ENCODE measurements around the gene INPP5F. TPM values are rescaled to one million over a fixed set of nuclear protein-coding genes. Genes with fewer than 3 reads are reported as not detected.
A peak's percentile ranks its signal among the peaks of the same experiment; 100 is the strongest.

INPP5F gene
- total and polyA plus RNA-seq, 9 of the 15 experiments (the other 6 are each of a cell fraction or from before 2014, with no cell fraction given): 1.6 to 7.3 (median 6.0) TPM

DNA sequence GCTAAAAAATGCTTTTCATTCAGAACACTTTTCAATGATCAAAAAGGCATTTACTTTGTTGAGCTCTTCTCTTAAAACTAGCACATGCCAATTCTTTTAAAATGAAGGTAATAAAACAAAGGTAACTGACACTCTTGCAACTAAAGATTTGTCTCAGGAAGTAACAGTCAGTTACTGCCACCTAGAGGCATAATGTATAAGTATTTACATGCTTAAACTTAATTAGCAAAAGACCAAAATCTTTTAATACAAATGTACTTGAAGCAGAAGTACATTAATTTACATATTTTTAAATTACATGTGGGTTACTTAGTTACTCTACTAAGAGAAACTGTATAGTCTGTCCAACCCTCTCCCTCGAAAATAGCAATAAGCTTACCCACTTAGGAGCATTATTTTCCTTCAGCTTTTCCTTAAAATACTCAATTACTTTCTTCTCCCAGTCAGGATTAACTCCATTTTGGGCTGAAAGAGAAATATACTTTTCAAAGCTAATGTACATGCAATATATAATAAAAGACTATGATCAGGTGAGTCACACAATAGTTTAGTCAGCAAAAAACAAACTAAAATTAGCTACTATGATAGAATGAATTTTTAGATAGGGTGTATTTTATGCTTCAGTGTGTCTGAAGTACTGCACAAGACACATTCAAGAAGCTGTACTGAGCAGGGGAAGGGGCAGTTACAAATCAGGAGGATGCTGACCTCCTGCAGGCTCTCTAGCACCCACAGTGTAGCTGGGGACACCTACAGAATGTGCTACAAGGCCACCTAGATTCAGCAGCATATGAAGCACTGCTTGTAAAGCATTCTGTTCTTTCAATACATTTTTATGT, 133.8 kb downstream of the INPP5F start:
- Histone ChIP-seq H3K4me2 (ENCODE audit: insufficient read depth, low read length) (no peak overlapping the region), H3K27ac (ENCODE audit: extremely low read depth, low read depth, low read length) (no peak overlapping the region), H3K9me1 (ENCODE audit: control insufficient read depth, insufficient read depth, low read length) (no peaks in the 10 kb centered on the region), H2AFZ (ENCODE audit: low read depth, low read length) (no peak overlapping the region), H3K4me1 (replicated peaks in 1 of 2; ENCODE audit: control insufficient read depth in 2 of 2, insufficient read depth in 2 of 2, low read length in 2 of 2) (no peaks in the 10 kb centered on the region), H4K20me1 (replicated peaks; ENCODE audit: control insufficient read depth, insufficient read depth, low read length) (no peaks in the 10 kb centered on the region), H3K9ac (ENCODE audit: insufficient read depth in 1 of 2, low read depth in 2 of 2, low read length in 2 of 2) (no peak overlapping the region), H3K4me3 (no peak overlapping the region), H3K9me3 (replicated peaks; ENCODE audit: control insufficient read depth, insufficient read depth, low read depth, low read length) (no peaks in the 10 kb centered on the region), H3K36me3 (ENCODE audit: control insufficient read depth, insufficient read depth, low read length) (peaks cover 36% of the 10 kb centered on the region), H3K27me3 (ENCODE audit: control insufficient read depth in 2 of 2, insufficient read depth in 2 of 2, low read length in 2 of 2) (no peaks in the 10 kb centered on the region), H3K79me2 (ENCODE audit: control insufficient read depth, insufficient read depth, low read length) (peaks cover 63% of the 10 kb centered on the region)
- intact Hi-C loops (cut with micrococcal nuclease): loop anchor here (2.0 to 5.0 kb wide), 3 partner anchors 109 to 242 kb away; no protein-coding TSS in a partner anchor
- peak; percentile 70 for ATAC-seq
- ChIA-PET CTCF (ENCODE audit: low intra/inter-chr PET ratio) (interaction anchor here (0.7 to 2.2 kb wide), 5 partner anchors 109 to 251 kb away, joined by 3 to 12 read pairs (median 4); no protein-coding TSS in a partner anchor), POLR2A (interaction anchor here (0.7 to 1.3 kb wide), 4 partner anchors 10 to 178 kb away, joined by 3 to 7 read pairs (median 4); partner anchors contain the start of gene MCMBP)
- WGBS (ENCODE audit: insufficient coverage, low coverage, missing lambda C conversion rate): 6% methylated on average over 1 of the region's 1 CpG
- in situ Hi-C loops (cut with MboI): loop anchor here (5.0 to 10.0 kb wide), 2 partner anchors 172 to 255 kb away; no protein-coding TSS in a partner anchor
- FAIRE-seq: no peak
- DNase-seq (ENCODE audit: extremely low read depth in 1 of 4, low spot score in 3 of 4): peak in 1 of 4 experiments; percentile 37
- no TSS peak for BruUV-seq (replicated peaks)
- peak; percentile 75; the same call in 1 of the 2 replicates for TF ChIP-seq C11orf30 (IDR thresholded peaks at IDR 0.05; ENCODE audit: low read depth)
- TF ChIP-seq RAD21 (CRISPR knock-in tag; conservative IDR thresholded peaks at IDR 0.05 in 1 of 2, IDR thresholded peaks at IDR 0.05 in 1 of 2): peak; percentile 75 to 80
- TF ChIP-seq U2AF1 (optimal IDR thresholded peaks at IDR 0.05; ENCODE audit: low read depth, low read length): no peak
- no peak for TF ChIP-seq CHD2 (IDR thresholded peaks at IDR 0.05; ENCODE audit: low read depth, low read length)
- TF ChIP-seq, protein P1, sequence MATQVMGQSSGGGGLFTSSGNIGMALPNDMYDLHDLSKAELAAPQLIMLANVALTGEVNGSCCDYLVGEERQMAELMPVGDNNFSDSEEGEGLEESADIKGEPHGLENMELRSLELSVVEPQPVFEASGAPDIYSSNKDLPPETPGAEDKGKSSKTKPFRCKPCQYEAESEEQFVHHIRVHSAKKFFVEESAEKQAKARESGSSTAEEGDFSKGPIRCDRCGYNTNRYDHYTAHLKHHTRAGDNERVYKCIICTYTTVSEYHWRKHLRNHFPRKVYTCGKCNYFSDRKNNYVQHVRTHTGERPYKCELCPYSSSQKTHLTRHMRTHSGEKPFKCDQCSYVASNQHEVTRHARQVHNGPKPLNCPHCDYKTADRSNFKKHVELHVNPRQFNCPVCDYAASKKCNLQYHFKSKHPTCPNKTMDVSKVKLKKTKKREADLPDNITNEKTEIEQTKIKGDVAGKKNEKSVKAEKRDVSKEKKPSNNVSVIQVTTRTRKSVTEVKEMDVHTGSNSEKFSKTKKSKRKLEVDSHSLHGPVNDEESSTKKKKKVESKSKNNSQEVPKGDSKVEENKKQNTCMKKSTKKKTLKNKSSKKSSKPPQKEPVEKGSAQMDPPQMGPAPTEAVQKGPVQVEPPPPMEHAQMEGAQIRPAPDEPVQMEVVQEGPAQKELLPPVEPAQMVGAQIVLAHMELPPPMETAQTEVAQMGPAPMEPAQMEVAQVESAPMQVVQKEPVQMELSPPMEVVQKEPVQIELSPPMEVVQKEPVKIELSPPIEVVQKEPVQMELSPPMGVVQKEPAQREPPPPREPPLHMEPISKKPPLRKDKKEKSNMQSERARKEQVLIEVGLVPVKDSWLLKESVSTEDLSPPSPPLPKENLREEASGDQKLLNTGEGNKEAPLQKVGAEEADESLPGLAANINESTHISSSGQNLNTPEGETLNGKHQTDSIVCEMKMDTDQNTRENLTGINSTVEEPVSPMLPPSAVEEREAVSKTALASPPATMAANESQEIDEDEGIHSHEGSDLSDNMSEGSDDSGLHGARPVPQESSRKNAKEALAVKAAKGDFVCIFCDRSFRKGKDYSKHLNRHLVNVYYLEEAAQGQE (IDR thresholded peaks at IDR 0.05; ENCODE audit: borderline replicate concordance): peak; percentile 62
- TF ChIP-seq, protein P1 (CRISPR knock-in tag; IDR thresholded peaks at IDR 0.05; ENCODE audit: low read depth): no peak
- TF ChIP-seq, protein P2, sequence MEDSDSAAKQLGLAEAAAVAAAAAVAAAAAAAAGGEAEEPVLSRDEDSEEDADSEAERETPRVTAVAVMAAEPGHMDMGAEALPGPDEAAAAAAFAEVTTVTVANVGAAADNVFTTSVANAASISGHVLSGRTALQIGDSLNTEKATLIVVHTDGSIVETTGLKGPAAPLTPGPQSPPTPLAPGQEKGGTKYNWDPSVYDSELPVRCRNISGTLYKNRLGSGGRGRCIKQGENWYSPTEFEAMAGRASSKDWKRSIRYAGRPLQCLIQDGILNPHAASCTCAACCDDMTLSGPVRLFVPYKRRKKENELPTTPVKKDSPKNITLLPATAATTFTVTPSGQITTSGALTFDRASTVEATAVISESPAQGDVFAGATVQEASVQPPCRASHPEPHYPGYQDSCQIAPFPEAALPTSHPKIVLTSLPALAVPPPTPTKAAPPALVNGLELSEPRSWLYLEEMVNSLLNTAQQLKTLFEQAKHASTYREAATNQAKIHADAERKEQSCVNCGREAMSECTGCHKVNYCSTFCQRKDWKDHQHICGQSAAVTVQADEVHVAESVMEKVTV (CRISPR knock-in tag; IDR thresholded peaks at IDR 0.05): peak; percentile 56
- peak; percentile 86 for TF ChIP-seq ZNF316 (IDR thresholded peaks at IDR 0.05)
- peak; percentile 46 for TF ChIP-seq MAFF (IDR thresholded peaks at IDR 0.05; ENCODE audit: low read length)

Data from K562 (cell line).